ENCODE results near the gene SHANK1.

The SHANK1 gene

DNA sequence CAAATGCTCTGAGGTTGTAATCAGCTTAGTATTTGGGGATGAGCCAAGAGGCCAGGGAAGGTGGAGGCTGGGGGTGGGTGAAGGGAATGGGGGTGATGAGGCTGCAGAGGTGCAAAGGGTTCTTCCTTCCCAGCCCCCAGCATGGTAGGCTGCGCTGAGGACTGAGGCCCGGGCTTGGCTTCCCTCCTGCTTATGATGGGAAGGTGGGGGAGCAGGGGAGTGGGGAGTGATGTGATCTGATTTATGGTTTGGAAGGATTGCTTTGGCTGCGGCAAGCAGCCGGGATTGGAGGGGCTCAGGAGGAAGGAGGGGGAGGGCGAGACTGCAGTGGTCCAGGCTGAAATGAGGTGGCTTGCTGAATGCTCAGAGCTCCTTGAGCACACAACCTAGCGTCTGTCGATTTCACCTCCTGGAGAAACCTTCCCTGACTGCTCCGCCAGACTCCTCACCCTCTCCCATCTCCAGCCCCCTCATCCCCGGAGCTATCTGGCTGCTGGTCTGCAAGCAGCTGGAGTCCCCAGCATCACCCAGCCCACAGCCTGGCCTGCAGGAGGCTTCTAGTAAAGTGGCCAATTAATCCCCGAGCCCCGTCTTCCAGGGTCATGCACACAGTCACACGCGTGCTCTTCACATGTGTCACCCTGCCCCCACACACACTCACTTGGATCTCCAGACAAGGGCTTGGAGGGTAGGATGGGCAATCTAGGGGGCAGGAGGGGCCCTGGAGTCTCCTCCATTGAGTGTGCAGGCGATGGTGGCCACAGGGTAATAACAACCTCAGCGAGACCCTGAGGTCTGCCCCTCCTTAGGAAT, 2.8 kb upstream of the SHANK1 start:
- Histone ChIP-seq H3K4me1 (ENCODE audit: low read length) (no peaks in the 10 kb centered on the region), H2AFZ (ENCODE audit: low read depth, low read length) (no peak overlapping the region), H3K27ac (ENCODE audit: low read length) (no peak overlapping the region), H4K20me1 (ENCODE audit: insufficient read depth, low read length) (no peaks in the 10 kb centered on the region), H3K27me3 (ENCODE audit: low read depth, low read length) (no peaks in the 10 kb centered on the region; the same call in 1 of the 2 replicates), H3K9me3 (ENCODE audit: insufficient read depth, low read length) (no peaks in the 10 kb centered on the region), H3K79me2 (ENCODE audit: low read length) (no peaks in the 10 kb centered on the region), H3K9ac (ENCODE audit: low read length) (no peak overlapping the region), H3K36me3 (replicated peaks; ENCODE audit: low read depth, low read length) (no peaks in the 10 kb centered on the region), H3K4me3 (ENCODE audit: low read length) (no peak overlapping the region), H3K4me2 (ENCODE audit: low read length) (no peak overlapping the region)
- no peak for TF ChIP-seq EZH2phosphoT487 (IDR thresholded peaks at IDR 0.05; ENCODE audit: low read depth)
- no peak for TF ChIP-seq CTCF (IDR thresholded peaks at IDR 0.05; ENCODE audit: low read depth, low read length)

DNA sequence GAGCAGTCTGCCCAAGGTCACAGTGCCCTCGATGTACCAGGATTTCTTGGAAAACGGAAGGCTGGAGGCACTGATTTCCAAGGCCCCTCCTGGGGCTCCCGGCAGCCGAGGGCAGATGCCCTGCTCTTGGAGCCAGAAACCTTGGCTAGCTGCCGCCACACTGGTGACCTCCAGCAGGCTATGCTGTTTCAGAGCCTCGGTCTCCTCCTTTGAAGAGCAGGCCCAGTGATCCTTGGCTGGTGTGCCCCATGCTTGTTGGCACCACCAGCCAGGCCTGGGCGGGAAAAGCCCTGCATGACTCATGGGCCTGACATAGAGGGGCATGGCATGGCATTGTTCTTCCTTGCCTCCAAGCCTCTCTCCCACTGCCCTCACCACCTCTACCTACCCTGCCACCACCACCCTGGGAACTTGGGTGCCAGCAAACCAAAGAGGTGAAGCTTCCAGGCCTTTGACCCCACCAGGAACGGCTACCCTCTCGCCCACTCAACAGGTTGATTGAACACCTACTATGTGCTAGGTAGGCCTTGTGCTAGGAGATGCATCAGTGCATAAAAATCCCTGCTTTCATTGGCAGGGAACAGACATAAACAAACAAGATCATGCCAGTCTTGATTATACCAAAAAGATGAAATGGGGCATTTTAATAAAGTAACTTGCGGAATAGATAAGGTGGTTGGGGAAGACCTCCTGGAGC, 2.0 kb upstream of the SHANK1 start:
- Histone ChIP-seq H3K27ac (ENCODE audit: low read length) (no peak overlapping the region), H3K4me3 (ENCODE audit: low read length) (no peak overlapping the region), H3K9me3 (ENCODE audit: insufficient read depth, low read length) (no peaks in the 10 kb centered on the region), H2AFZ (ENCODE audit: low read depth, low read length) (0 out of 2 replicates have a peak overlapping the region, but pooled peaks have one; percentile 4), H4K20me1 (ENCODE audit: insufficient read depth, low read length) (no peaks in the 10 kb centered on the region), H3K4me2 (ENCODE audit: low read length) (no peak overlapping the region), H3K36me3 (replicated peaks; ENCODE audit: low read depth, low read length) (no peaks in the 10 kb centered on the region), H3K9ac (ENCODE audit: low read length) (no peak overlapping the region), H3K79me2 (ENCODE audit: low read length) (no peaks in the 10 kb centered on the region), H3K4me1 (ENCODE audit: low read length) (no peaks in the 10 kb centered on the region), H3K27me3 (ENCODE audit: low read depth, low read length) (no peaks in the 10 kb centered on the region; the same call in 1 of the 2 replicates)
- no peak for TF ChIP-seq CTCF (IDR thresholded peaks at IDR 0.05; ENCODE audit: low read depth, low read length)
- TF ChIP-seq EZH2phosphoT487 (IDR thresholded peaks at IDR 0.05; ENCODE audit: low read depth), result no peak

DNA sequence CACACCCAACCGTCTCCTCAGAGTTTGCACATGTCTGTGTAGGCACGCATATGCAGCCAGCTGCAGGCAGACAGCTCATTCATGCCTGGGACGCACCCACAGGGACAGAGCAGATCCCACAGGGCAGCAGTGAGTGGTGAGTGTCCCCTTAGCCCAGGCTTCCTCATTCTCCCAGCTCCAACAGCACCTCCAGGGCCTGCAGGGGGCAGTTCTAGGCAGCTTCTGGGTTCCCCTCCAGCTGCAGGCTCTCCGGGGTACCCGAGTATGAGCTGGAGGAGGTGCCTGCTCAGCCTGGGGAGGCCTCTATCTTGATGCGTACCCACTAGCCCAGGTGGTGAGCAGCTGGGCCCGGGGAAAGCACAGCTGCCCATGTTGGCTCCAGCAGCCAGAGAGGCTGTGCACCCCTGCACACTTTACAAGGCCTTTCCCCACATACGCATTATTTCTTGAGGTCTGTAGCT, 1.3 kb upstream of the SHANK1 start:
- Histone ChIP-seq H3K79me2 (ENCODE audit: low read length) (no peaks in the 10 kb centered on the region), H3K36me3 (replicated peaks; ENCODE audit: low read depth, low read length) (no peaks in the 10 kb centered on the region), H3K9me3 (ENCODE audit: insufficient read depth, low read length) (no peaks in the 10 kb centered on the region), H3K9ac (ENCODE audit: low read length) (no peak overlapping the region), H3K27ac (ENCODE audit: low read length) (no peak overlapping the region), H3K4me3 (ENCODE audit: low read length) (no peak overlapping the region), H2AFZ (ENCODE audit: low read depth, low read length) (no peak overlapping the region), H3K4me2 (ENCODE audit: low read length) (no peak overlapping the region), H4K20me1 (ENCODE audit: insufficient read depth, low read length) (no peaks in the 10 kb centered on the region), H3K27me3 (ENCODE audit: low read depth, low read length) (no peaks in the 10 kb centered on the region; the same call in 1 of the 2 replicates), H3K4me1 (ENCODE audit: low read length) (no peaks in the 10 kb centered on the region)
- no peak for TF ChIP-seq EZH2phosphoT487 (IDR thresholded peaks at IDR 0.05; ENCODE audit: low read depth)
- 0 out of 2 replicates have a peak, but pooled peaks have one; percentile 6 for TF ChIP-seq CTCF (IDR thresholded peaks at IDR 0.05; ENCODE audit: low read depth, low read length)
